ENCODE measurements around the gene MTHFD2L. TPM values are rescaled to one million over a fixed set of nuclear protein-coding genes. Genes with fewer than 3 reads are reported as not detected.

The MTHFD2L gene
- total and polyA plus RNA-seq, 5 experiments from 2014 or later: 5.2 to 14.8 (median 7.8) TPM

GRCh38 chr4:74174421-74174820 lies 16.5 kb downstream of the MTHFD2L start:
- ATAC-seq: no peak
- Mint-ChIP-seq H3K4me1 (no peaks in the 10 kb centered on the region), H3K9me3 (no peaks in the 10 kb centered on the region), H3K27ac (no peak overlapping the region), H3K4me3 (no peak overlapping the region), H3K36me3 (peaks cover 0 to 27% (median 25%) of the 10 kb centered on the region in 3 donors), H3K27me3 (no peaks in the 10 kb centered on the region)
- DNase-seq: no peak
- POLR2A ChIA-PET: no interaction called here

GRCh38 chr4:74174941-74175340 lies 17.0 kb downstream of the MTHFD2L start:
- peaks cover 0 to 27% (median 25%) of the 10 kb centered on the region in 3 donors for H3K36me3 Mint-ChIP-seq
- no peak for ATAC-seq
- no peak overlapping the region for H3K27ac Mint-ChIP-seq
- no peak for DNase-seq
- no peak overlapping the region for H3K4me3 Mint-ChIP-seq
- no peaks in the 10 kb centered on the region for H3K9me3 Mint-ChIP-seq
- no peaks in the 10 kb centered on the region for H3K27me3 Mint-ChIP-seq
- H3K4me1 Mint-ChIP-seq: no peaks in the 10 kb centered on the region
- POLR2A ChIA-PET: no interaction called here

- Mint-ChIP-seq H3K4me3 (no peak overlapping the region), H3K36me3 (peaks cover 0 to 27% (median 25%) of the 10 kb centered on the region in 3 donors), H3K9me3 (no peaks in the 10 kb centered on the region), H3K27ac (no peak overlapping the region), H3K4me1 (no peaks in the 10 kb centered on the region), H3K27me3 (no peaks in the 10 kb centered on the region)
- POLR2A ChIA-PET: no interaction called here
- DNase-seq: no peak
- no peak for ATAC-seq
Measured at GRCh38 chr4:74175379-74175778, 17.5 kb downstream of the MTHFD2L start.

GRCh38 chr4:74178798-74179197 lies 20.9 kb downstream of the MTHFD2L start:
- POLR2A ChIA-PET: no interaction called here
- DNase-seq (no peak), ATAC-seq (no peak)
- Mint-ChIP-seq H3K4me3 (no peak overlapping the region), H3K36me3 (peaks cover 0 to 33% (median 25%) of the 10 kb centered on the region in 3 donors), H3K4me1 (no peaks in the 10 kb centered on the region), H3K9me3 (no peaks in the 10 kb centered on the region), H3K27me3 (no peaks in the 10 kb centered on the region), H3K27ac (no peak overlapping the region)

- no peaks in the 10 kb centered on the region for H3K27me3 Mint-ChIP-seq
- H3K4me3 Mint-ChIP-seq: no peak overlapping the region
- DNase-seq (no peak), ATAC-seq (no peak)
- no peak overlapping the region for H3K27ac Mint-ChIP-seq
- POLR2A ChIA-PET: no interaction called here
- no peaks in the 10 kb centered on the region for H3K4me1 Mint-ChIP-seq
- peaks cover 0 to 20% (median 13%) of the 10 kb centered on the region in 3 donors for H3K36me3 Mint-ChIP-seq
- H3K9me3 Mint-ChIP-seq: no peaks in the 10 kb centered on the region
Measured at GRCh38 chr4:74181219-74181618, 23.3 kb downstream of the MTHFD2L start.

GRCh38 chr4:74188912-74189311 lies 31.0 kb downstream of the MTHFD2L start:
- H3K9me3 Mint-ChIP-seq: peaks cover 0 to 3% (median 0%) of the 10 kb centered on the region in 9 donors
- H3K4me1 Mint-ChIP-seq: no peaks in the 10 kb centered on the region
- POLR2A ChIA-PET: no interaction called here
- no peak overlapping the region for H3K27ac Mint-ChIP-seq
- H3K4me3 Mint-ChIP-seq: no peak overlapping the region
- ATAC-seq (no peak), DNase-seq (no peak)
- no peaks in the 10 kb centered on the region for H3K36me3 Mint-ChIP-seq
- H3K27me3 Mint-ChIP-seq: no peaks in the 10 kb centered on the region

GRCh38 chr4:74189331-74190043 lies 31.6 kb downstream of the MTHFD2L start:
- DNase-seq (peak in 4 of 10 donors; percentile 1 to 45 (median 28)), ATAC-seq (peak; percentile 30 to 51)

GRCh38 chr4:74190332-74190731 lies 32.4 kb downstream of the MTHFD2L start:
- DNase-seq: no peak
- POLR2A ChIA-PET: no interaction called here
- no peaks in the 10 kb centered on the region for H3K36me3 Mint-ChIP-seq
- no peak overlapping the region for H3K4me3 Mint-ChIP-seq
- H3K9me3 Mint-ChIP-seq: peaks cover 0 to 3% (median 0%) of the 10 kb centered on the region in 9 donors
- H3K4me1 Mint-ChIP-seq: no peaks in the 10 kb centered on the region
- H3K27me3 Mint-ChIP-seq: no peaks in the 10 kb centered on the region
- ATAC-seq: no peak
- no peak overlapping the region for H3K27ac Mint-ChIP-seq

More at GRCh38 chr4:74189331-74190043, 31.6 kb downstream of the MTHFD2L start:
- POLR2A ChIA-PET: no interaction called here
- no peaks in the 10 kb centered on the region for H3K27me3 Mint-ChIP-seq
- H3K4me1 Mint-ChIP-seq: no peaks in the 10 kb centered on the region
- no peak overlapping the region for H3K4me3 Mint-ChIP-seq
- H3K36me3 Mint-ChIP-seq: no peaks in the 10 kb centered on the region
- H3K9me3 Mint-ChIP-seq: peaks cover 0 to 3% (median 0%) of the 10 kb centered on the region in 9 donors
- H3K27ac Mint-ChIP-seq: no peak overlapping the region

- H3K9me3 Mint-ChIP-seq: peaks cover 0 to 3% (median 0%) of the 10 kb centered on the region in 9 donors
- H3K27me3 Mint-ChIP-seq: no peaks in the 10 kb centered on the region
Measured at GRCh38 chr4:74190919-74191397, 33.0 kb downstream of the MTHFD2L start.

GRCh38 chr4:74197080-74197479 lies 39.2 kb downstream of the MTHFD2L start:
- Mint-ChIP-seq H3K27ac (no peak overlapping the region), H3K36me3 (peaks cover 7 to 16% (median 13%) of the 10 kb centered on the region in 3 donors), H3K4me1 (peaks cover 0 to 2% (median 0%) of the 10 kb centered on the region in 4 donors), H3K4me3 (no peak overlapping the region), H3K9me3 (no peaks in the 10 kb centered on the region), H3K27me3 (no peaks in the 10 kb centered on the region)
- no peak for DNase-seq
- ATAC-seq: no peak
- POLR2A ChIA-PET: no interaction called here

More at GRCh38 chr4:74190919-74191397, 33.0 kb downstream of the MTHFD2L start:
- H3K36me3 Mint-ChIP-seq: no peaks in the 10 kb centered on the region
- H3K4me3 Mint-ChIP-seq: no peak overlapping the region
- DNase-seq (no peak), ATAC-seq (no peak)
- POLR2A ChIA-PET: no interaction called here
- no peak overlapping the region for H3K27ac Mint-ChIP-seq
- H3K4me1 Mint-ChIP-seq: no peaks in the 10 kb centered on the region

GRCh38 chr4:74202062-74202586 lies 44.2 kb downstream of the MTHFD2L start:
- H3K4me3 Mint-ChIP-seq: no peak overlapping the region
- POLR2A ChIA-PET: no interaction called here

GRCh38 chr4:74203467-74203866 lies 45.5 kb downstream of the MTHFD2L start:
- Mint-ChIP-seq H3K9me3 (no peaks in the 10 kb centered on the region), H3K36me3 (peaks cover 20 to 42% (median 32%) of the 10 kb centered on the region in 3 donors), H3K4me3 (no peak overlapping the region), H3K4me1 (peaks cover 2 to 21% (median 8%) of the 10 kb centered on the region in 4 donors), H3K27ac (no peak overlapping the region), H3K27me3 (no peaks in the 10 kb centered on the region)
- POLR2A ChIA-PET: no interaction called here
- no peak for DNase-seq
- no peak for ATAC-seq

More at GRCh38 chr4:74202062-74202586, 44.2 kb downstream of the MTHFD2L start:
- H3K9me3 Mint-ChIP-seq: no peaks in the 10 kb centered on the region
- ATAC-seq: no peak
- no peak for DNase-seq
- no peaks in the 10 kb centered on the region for H3K27me3 Mint-ChIP-seq
- peaks cover 2 to 22% (median 8%) of the 10 kb centered on the region in 4 donors for H3K4me1 Mint-ChIP-seq
- no peak overlapping the region for H3K27ac Mint-ChIP-seq
- H3K36me3 Mint-ChIP-seq: peaks cover 13 to 30% (median 26%) of the 10 kb centered on the region in 3 donors

- Mint-ChIP-seq H3K9me3 (peaks cover 0 to 8% (median 0%) of the 10 kb centered on the region in 9 donors), H3K27me3 (no peaks in the 10 kb centered on the region), H3K4me1 (peaks cover 2 to 21% (median 8%) of the 10 kb centered on the region in 4 donors), H3K4me3 (no peak overlapping the region), H3K27ac (peak overlapping the region in 2 of 10 donors; percentile 41 to 87), H3K36me3 (peaks cover 20 to 54% (median 28%) of the 10 kb centered on the region in 3 donors)
- DNase-seq (no peak), ATAC-seq (no peak)
- POLR2A ChIA-PET: no interaction called here
Measured at GRCh38 chr4:74205046-74205445, 47.1 kb downstream of the MTHFD2L start.
